Hepatocyte (in vitro differentiated cells): ENCODE results near the gene SLC25A10.

Experiments used
- CTCF ChIP-seq: fragments of 200-600 bp; sonication (generic); IDR thresholded peaks from 2 replicates; pipeline ENCODE4 v1.5.1; 2016; ENCODE audit warnings: antibody characterized with exemption, mild to moderate bottlenecking; ENCODE audit not compliant: poor library complexity
- EZH2 ChIP-seq: fragments of 200-600 bp; sonication (generic); IDR thresholded peaks from 2 replicates; pipeline ENCODE4 v1.6.1; 2016; ENCODE audit warnings: antibody characterized with exemption, mild to moderate bottlenecking, borderline replicate concordance
- EZH2phosphoT487 ChIP-seq: fragments of 200-600 bp; sonication (generic); IDR thresholded peaks from one replicate; pipeline ENCODE4 v1.6.1; 2018; ENCODE audit warnings: antibody characterized with exemption, mild to moderate bottlenecking, low read depth, moderate library complexity; ENCODE audit not compliant: unreplicated experiment, severe bottlenecking

DNA sequence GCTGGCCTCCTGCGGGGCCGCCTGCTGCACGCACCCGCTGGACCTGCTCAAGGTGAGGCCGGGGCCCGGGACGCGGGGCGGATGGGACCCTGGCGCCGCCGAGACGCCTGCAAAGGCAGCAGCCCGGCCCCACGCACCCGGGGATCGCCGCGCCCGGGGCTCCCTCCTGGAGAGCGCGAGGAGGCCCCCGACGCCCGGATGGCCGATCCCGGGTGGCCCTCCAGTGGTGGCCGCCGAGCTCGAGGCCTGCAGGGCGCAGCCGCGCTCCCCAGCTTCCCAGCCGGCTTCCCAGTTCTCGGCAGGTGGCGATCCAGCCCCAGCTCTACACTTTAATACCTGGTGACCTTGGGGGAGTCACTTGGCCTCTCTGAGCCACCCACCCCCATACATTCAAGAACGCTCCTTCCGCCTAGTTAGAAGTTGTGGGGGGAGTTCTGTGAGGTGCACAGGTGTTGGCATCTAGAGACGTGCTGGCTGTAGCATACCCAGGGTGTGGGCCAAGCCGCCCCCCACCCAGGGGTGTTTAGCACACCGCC, 452 bp downstream of the SLC25A10 start:
- no peak for TF ChIP-seq CTCF
- no peak for TF ChIP-seq EZH2phosphoT487
- TF ChIP-seq EZH2 = no peak
